SHP77 (cell line): ENCODE data around the gene ZNF786.
"Not testable (repeated sequence)": the region's sequence is repeated elsewhere in the genome, so short reads cannot be mapped to it uniquely, and the experiment has no call there.

ENCODE experiments used
- DNase-seq, 2 experiments: peaks; one replicate each; lab custom pipeline; 2025; lab: John Stamatoyannopoulos, UW

The ZNF786 gene

DNA sequence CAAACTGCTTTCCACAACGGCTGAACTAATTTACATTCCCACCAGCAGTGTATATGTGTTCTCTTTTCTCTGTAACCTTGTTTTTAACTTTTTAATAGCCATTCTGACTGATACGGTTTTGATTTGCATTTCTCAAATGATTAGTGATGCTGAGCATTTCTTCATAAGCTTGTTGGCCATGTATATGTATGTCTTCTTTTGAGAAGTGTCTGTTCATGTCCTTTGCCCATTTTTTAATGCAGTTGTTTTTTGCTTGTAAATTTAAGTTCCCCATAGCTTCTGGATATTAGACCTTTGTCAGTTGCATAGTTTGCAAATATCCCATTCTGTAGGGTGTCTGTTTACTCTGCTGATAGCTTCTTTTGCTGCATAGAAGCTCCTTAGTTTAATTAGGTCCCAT is 6.1 kb downstream of the ZNF786 start:
- no peak for DNase-seq

GRCh38 chr7:149081914-149082313 is 8.6 kb downstream of the ZNF786 start:
- DNase-seq: no peak

DNA sequence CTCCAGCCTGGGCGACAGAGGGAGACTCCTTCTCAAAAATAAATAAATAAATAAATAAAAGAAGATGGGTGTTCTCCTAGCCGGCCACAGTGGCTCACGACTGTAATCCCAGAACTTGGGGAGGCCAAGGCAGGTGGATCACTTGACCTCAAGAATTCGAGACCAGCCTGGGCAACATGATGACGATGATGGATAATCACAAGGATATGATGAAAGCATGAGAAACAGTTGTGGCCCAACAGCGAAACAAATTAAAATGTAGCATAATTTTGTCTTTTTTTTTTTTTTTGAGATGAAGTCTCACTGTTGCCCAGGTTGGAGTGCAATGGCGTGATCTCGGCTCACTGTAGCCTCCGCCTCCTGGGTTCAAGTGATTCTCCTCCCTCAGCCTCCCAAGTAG is 12.9 kb downstream of the ZNF786 start:
- no peak for DNase-seq

GRCh38 chr7:149075286-149075685 is 15.2 kb downstream of the ZNF786 start:
- no peak for DNase-seq

DNA sequence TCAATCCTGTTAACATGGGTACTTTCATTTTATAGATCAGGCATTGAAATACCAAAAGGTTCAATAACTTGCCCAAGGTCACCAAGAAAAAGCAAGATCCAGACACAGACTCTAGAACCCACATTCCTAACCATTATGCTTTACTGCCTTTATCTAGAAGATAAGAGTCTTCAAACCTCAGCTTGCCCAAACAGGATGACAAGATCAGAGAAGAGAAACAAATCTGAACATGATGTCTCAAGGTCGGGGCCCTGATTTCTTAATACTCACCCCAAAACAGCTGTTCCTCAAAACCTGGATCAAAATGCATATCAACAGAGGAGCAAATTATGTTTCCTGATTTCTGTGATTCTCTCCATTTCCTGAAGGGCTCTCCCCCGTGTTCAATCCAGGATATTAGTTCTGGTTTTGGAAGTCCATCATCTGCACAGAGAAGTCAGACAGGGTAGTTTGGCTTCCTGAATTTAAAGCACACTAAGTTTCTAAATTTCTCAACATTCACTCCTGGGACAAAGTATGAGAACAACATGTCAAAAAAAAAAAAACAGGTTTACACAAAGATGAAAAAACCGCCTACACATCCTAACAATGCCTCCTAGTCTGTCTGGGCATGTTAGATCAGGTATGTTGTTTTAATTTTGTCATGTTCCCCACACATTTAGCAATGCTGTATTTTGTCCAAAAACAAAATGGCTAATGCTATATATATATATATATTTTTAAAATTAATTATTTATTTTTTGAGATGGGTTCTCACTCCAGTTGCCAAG is 16.2 kb downstream of the ZNF786 start:
- no peak for DNase-seq

DNA sequence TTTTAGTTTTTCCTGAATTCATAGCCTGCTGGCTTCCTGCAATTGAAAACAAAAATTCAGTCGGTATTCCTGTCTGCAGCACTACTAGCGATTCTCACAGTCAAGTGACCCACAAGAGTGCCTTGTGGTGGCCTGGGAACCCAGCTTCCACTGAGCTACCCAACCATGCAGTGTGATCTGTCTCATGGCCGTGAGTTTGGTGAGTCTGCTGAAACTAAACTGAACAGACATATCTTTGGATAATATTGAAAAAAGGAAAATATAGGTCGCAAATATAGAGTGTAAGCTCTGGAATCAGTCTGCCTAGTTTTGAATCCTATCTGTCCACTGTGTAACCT is 18.1 kb downstream of the ZNF786 start:
- no peak for DNase-seq

- DNase-seq: no peak
These were observed 18.7 kb downstream of the ZNF786 start for GRCh38 chr7:149071641-149072437.

- no peak for DNase-seq
These were observed 19.3 kb downstream of the ZNF786 start for GRCh38 chr7:149071182-149071635.

DNA sequence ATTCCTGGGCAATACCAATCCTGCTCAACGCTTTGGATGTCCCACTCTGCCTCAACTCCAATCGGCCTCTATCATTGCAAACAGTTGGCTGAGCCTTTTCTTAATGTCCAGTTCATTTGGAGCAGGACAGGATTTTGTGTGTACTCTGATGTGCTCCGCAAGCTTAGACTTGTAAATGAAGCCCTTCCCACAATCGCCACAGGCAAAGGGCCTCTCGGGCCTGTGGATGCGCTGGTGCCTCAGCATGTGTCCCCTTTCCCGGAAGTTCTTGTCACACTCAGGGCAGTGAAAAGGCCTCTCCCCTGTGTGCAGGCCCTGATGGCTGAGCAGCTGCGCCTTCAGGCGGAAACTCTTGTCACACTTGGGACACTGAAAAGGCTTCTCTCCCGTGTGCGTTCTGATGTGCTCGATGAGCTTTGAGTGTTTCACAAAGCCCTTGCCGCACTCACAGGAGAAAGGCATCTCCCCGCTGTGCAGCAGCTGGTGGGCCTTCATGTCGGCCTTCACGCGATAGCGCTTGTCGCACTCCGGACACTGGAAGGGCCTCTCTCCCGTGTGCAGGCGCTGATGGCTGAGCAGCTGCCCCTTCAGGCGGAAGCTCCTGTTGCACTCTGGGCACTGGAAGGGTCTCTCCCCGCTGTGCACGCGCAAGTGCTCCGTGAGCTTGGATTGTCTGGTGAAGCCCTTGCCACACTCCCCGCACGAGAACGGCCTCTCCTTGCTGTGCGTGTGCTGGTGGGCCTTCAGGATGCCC is 20.0 kb downstream of the ZNF786 start:
- DNase-seq: no peak

GRCh38 chr7:149067869-149068268 is 22.6 kb downstream of the ZNF786 start:
- no peak for DNase-seq

GRCh38 chr7:149063476-149063875 is 27.0 kb downstream of the ZNF786 start:
- no peak for DNase-seq

DNA sequence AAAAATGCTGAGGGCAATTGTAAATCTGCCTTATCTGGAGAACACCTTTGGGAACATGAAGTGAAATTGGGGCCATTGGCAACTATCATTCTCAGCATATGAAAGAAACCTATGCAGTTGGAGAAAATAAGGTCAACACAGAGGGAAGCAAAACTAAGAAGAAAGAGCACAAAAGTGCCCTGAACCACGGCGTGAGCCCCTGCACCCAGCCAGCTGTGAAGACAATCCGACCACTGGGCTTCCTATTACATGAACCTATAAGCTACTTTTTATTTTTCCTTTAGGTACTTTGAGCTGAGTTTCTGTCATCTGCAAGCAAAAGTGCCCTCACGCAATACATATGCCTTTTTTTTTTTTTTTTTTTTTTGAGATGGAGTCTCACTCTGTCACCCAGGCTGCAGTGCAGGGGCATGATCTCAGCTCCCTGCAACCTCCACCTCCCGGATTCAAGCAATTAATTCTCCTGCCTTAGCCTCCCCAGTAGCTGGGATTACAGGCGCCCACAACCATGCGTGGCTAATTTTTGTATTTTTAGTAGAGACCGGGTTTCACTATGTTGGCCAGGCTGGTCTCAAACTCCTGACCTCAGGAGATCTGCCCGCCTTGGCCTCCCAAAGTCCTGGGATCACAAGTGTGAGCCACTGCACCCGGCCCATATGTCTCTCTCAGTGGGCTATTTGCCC is 28.2 kb downstream of the ZNF786 start:
- not testable (repeated sequence) for DNase-seq

DNA sequence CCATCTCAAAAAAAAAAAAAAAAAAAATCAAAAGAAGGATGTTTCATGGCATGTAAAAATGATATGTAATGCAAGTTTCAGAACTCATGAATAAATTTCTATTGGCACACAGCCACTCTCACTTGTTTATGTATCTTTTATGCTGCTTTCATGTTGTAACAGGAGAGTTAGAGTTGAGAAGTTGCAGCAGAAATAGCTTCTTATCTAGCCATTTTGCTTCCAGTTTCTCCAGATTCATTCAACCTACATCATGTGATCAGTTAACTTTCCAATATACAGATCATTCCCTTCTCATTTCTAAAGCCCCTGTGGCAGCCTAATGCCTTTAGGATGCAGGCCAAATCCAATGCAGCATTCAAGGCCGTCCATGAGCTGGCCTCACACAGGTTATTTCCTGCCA is 30.4 kb downstream of the ZNF786 start:
- no peak for DNase-seq

DNA sequence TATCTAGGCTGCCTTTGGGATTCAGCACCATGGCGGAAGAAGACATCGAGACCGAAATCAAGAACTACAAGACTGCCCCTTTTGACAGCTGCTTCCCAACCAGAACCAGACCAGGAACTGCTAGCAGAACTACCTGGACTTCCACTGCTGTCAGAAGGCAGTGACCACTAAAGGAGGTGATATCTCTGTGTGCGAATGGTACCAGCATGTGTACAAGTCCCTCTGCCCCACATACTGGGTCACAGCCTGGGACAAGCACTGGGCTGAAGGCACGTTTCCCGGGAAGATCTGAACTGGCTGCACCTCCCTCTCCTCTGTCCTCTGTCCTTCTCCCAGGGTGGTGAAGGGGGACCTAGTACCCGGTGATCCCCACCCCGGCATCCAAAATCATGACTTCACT is 36.6 kb downstream of the ZNF786 start:
- DNase-seq: no peak

- no peak for DNase-seq
These were observed 37.1 kb downstream of the ZNF786 start for GRCh38 chr7:149053384-149053783.

DNA sequence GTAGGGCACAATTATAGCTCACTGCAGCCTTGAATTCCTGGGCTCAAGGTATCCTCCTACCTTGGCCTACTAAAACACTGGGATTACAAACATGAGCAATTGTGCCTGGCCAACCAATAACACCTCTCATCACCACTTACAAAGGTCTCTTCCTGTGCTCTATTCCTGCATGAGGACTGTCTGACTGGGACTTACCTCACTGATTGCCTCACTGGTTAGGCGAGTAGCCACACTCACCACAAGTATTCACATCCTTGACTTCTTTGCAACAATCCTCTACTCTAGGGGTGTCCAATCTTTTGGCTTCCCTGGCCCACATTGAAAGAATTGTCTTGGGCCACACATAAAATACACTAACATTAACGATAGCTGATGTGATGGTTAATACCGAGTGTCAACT is 39.6 kb downstream of the ZNF786 start:
- no peak for DNase-seq

DNA sequence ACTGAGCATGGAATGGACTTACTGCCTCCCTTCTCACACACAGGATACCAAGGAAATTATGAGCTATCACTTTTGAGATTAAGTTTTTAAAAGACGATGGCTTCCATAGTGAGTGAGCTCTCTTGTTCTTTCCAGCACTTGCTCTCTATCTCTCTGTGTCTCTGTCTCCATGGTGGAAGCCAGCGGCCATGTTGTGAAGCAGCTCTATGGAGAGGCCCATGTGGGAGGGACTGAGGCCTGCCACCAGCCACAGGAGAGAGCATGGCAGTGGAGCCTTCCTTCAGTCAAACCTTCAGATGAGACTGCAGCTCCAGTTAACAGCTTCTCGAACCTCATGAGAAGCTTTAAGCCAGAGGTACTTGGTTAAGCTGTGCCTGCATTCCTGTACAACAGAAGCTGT is 41.7 kb downstream of the ZNF786 start:
- DNase-seq: no peak

DNA sequence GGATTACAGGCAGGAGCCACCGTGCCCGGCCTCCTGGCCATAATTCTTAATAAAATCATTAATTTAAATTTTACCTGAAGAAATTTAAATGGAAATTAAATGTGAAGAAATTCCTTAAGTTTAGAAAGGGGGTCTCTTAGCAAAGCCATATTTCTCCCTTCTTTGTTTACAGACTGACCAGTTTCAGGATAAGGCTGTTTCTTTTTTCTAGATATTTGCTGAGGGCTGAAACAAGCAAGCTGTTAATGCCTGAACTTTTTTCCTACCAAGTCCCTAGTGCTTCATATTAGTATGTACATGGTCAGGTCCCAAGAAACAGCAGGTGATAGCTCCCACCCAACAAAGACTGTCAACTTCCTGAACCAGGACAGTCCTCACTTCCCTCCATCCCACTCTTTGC is 44.1 kb downstream of the ZNF786 start:
- DNase-seq: no peak

GRCh38 chr7:149043936-149044335 is 46.6 kb downstream of the ZNF786 start:
- DNase-seq: no peak

DNA sequence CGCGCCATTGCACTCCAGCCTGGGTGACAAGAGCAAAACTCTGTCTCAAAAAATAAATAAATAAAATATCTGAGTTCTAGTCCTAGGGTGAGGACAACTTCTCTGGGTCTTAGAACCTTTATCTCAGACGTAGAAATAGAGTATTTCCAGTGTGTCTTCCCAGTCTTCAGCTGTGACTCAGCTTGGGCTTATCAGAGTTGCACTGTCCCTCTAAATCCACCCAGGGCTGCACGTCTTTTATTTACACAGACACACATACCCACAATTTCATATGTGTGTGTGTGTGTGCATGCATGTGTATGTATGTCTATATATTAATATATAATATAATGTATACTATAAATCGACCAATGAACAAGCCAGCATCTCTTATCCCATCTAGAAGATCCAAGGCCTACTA is 49.2 kb downstream of the ZNF786 start:
- no peak for DNase-seq

GRCh38 chr7:149038641-149039040 is 51.9 kb downstream of the ZNF786 start:
- DNase-seq: not testable (repeated sequence)

GRCh38 chr7:149036676-149037075 is 53.8 kb downstream of the ZNF786 start:
- DNase-seq: no peak
